8988T (cell line): ENCODE data around the gene FBXW10.
"Not testable (repeated sequence)": the region's sequence is repeated elsewhere in the genome, so short reads cannot be mapped to it uniquely, and the experiment has no call there.

Source experiments
- DNase-seq: peaks from one replicate; pipeline ENCODE4 v3.0.0; 2011

Gene FBXW10

DNA sequence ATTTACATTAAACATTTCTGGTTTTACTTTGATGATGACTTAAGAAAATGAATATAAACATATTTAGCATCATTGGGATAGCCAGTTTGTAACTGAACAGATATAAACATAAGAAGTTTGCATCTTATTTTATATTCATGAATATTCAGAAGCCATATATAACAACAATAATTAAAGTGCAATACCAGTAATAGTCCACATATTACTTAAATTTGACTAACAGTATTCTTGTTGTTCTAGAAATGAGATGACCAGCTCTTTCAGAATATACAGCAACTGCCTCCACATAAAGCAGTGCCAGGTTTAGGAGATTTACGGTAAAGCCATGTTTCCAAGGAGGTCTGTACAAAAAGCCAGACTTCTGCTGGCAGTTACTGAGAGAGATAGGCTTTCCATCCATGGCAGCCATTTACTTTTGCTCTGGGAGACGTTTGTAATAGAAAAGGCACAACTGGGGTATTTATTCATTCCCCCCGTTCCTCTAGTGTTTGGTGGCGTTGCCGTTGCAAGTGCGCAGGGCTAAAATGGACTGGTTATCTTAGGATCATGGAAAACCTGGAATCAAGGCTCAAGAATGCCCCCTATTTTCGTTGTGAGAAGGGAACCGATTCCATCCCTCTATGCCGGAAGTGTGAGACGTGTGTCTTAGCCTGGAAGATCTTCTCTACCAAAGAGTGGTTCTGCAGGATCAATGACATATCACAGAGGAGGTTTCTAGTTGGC is at the start of gene FBXW10:
Gene FBXW10, plus strand, starts transcription at position 356 of the 723 bp plus-strand sequence. Its CDS starts 191 bp downstream, at position 547.
- DNase-seq: not testable (repeated sequence)

DNA sequence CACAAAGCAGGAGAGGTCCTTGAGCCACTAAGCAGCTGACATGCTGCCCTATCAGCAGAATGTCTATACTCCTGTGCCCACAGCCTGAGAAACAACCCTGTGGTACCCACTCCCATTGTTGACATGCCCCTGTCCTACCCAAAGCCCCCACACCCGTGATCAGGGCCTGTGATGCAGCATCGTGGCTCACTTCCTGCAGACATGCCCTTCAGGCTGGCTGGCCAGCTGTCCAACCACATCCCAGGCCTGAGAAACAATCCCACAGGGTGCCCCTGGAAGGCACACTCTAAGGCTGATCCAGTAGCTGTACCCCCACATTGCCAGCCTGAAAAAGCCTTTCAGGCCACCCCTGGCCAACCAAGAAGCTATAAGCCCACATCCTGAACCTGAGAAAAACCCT is 48.7 kb upstream of the FBXW10 start:
- DNase-seq: not testable (repeated sequence)

- DNase-seq: not testable (repeated sequence)
These were observed 45.3 kb upstream of the FBXW10 start for GRCh38 chr17:18698473-18699103.

DNA sequence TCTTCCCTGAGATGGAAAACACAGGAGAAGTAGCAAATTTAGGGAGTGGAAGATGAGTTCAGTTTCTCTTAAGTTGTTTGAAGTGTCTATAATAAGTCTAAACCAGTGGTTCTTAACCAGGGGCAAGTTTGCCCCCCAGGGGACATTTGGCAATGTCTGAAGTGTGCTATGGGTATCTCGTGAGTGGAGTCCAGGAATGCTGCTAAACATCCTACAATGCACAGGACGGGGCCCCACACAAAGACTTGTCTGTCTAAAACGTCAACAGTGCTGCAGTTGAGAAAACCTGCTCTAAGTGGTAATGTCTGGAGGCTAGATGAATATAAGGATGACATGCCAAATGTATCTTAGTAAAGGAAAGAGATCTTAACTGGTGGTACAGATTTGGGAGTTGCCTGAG is 37.9 kb upstream of the FBXW10 start:
- not testable (repeated sequence) for DNase-seq

DNA sequence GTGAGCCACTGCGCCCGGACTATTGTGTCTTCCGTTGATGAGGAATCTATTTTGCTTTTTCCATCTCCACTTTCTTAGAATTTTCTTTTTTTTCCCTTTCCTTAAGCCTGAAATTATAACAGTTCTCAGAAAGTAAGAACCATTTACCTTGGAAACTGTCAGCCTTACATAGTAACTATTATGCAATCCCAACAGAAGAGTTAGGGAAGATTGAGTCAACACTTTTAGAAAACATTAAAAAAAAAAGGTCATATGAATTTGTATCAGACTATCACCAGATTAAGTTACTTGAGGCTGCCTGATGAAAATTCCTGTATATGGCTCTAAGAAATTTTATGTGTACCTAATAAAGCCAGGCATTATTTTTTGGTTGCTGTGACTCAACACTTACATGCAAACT is 35.6 kb upstream of the FBXW10 start:
- DNase-seq: not testable (repeated sequence)

DNA sequence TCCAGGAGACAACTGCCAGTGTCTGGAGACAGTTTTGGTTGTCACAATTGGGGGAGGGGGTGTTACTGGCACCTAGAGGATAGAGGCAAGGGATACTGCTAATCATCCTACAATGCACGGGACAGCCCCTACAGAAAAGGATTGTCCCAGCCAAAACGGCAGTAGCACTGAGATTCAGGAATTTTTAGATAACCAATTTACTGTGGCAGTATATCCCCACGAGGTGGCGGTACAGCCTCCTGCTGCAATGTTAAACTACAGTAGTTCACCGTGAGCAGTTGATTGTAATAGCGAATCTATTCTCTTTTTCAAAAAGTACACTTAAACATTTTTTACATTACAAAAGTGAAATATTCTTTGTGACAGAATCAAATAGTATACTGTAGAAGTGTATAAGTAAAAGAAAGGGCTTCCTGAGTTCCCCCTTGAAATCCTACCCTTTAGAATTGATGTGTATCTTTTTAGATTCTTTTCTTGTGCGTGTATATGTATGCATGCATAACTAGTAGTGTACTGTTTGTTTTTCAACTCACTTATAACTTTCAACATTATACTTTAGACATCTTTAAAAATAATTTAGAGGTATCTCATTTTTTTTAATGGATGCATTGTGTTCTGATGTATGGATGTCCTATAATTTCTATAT is 31.4 kb upstream of the FBXW10 start:
- not testable (repeated sequence) for DNase-seq

GRCh38 chr17:18718643-18719427 is 25.0 kb upstream of the FBXW10 start:
- not testable (repeated sequence) for DNase-seq

DNA sequence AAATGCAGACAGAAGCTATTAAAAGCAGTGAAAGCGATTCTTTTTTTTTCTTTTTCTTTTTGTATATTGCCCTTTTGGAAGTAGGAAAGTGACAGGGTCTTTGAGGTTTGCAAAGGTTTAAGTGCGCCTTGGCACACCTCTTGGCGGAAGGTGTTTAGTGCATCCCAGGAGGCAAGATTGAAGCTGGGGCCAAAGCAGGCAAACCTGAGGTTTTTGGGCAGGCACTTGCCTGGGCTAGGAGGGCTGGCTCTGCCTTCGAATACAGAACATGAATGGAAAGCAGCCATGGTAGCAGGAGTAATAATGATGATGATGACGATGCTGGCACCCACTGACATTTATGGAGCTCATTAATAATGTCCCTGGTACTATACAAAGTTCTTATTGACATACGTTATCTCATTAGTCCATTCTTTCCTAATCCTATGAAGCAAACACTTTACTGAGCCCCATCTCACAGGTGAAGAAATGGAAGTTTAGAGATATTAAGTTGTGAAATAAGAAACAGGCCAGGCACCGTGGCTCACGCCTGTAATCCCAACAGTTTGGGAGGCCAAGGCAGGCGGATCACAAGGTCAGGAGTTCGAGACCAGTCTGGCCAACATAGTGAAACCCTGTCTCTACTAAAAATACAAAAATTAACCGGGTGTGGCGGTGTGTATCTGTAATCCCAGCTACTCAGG is 24.3 kb upstream of the FBXW10 start:
- not testable (repeated sequence) for DNase-seq

- not testable (repeated sequence) for DNase-seq
These were observed 21.9 kb upstream of the FBXW10 start for GRCh38 chr17:18721775-18722547.

DNA sequence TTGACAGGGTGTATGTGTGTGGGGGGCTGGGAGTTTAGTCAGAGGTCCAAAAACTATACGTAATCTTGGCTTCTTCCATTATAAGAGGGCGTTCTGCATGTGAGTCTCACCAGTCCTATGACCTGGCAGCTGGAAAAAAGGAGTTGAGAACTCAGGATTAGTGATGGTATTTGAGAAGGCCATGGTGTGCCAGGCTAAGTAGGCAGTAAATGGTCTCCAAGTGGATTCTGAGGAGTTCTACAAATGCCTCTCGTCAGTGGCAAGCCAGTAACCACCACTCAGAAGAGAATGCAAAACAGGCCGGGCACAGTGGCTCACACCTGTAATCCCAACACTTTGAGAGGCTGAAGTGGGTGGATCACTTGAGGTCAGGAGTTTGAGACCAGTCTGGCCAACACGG is 21.2 kb upstream of the FBXW10 start:
- not testable (repeated sequence) for DNase-seq

GRCh38 chr17:18723509-18723908 is 20.3 kb upstream of the FBXW10 start:
- not testable (repeated sequence) for DNase-seq

- not testable (repeated sequence) for DNase-seq
These were observed 11.4 kb upstream of the FBXW10 start for GRCh38 chr17:18732438-18732837.

GRCh38 chr17:18733350-18733749 is 10.5 kb upstream of the FBXW10 start:
- DNase-seq: not testable (repeated sequence)

DNA sequence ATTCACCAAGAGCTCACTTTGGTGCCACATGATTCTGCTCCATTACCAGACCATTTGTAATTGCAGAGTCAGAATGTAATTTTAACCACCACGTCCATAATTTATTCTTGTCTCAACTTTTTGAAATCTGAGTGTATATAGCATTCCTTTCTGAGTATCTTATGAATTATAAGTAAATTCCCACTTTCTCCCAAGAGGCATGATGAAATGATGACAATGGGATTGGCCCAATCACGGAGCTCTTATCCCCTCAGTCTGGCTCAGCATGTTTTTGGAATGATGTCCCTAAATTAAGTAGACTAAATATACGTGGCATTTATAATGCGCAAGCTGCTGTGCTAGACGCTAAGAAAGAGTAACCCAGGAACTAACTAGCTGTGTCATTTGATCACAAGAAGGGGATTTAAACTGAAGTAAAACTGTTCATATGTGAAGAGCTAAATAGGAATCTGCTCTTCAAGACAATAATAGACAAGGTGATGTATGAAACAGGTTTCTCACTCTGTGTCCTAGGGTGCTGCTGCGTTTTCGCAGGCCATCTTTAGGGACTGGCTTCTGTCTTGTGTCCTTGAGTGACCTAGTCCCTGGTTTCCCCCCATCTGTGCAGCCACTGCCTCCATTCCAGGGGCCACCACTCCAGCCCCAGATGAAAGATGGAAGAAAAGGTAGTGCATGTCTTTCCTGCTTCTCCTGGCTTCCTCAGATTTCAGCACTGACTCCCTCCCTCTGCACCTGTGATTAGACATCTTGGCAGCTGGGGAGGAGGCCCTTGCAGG is 4.0 kb upstream of the FBXW10 start:
- not testable (repeated sequence) for DNase-seq

DNA sequence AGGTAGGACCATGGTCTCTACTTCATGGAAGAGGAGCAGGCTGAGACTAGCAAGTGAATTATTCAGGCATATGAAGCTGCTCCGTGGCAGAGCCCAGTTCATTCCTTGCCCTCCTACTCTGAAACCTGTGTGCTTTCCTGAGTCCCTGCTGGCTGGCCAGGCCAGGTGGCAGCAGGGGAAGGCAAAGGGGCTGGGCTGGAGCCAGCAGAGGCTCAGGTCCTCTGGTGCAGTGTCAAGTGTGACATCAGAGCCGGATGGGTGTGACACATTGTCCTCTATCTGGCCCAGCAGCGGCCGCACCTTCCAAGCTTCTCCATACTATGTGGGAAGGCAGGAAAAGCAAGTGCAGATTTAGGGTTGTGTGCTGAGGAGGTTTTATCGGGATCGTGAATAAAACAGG is 2.6 kb upstream of the FBXW10 start:
- not testable (repeated sequence) for DNase-seq

DNA sequence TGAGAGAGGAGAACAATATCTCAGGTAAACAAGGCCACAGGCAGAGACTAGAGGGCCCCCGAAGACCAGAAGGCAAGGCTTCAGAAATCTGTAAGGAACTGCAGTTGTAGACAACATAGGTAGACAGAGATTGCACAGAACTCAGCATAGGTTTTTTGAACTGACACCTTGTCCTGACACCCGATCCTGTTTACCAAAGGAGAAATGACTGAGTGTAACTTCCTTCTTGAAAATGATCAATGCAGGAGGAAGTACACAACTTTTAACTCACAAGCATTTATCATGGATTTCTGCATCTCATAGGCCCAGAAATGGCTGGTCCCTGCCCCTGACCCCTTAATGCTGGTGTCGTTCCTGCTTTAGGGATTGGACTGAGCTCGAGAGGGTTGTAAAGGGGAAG is 872 bp downstream of the FBXW10 start:
- DNase-seq: not testable (repeated sequence)

DNA sequence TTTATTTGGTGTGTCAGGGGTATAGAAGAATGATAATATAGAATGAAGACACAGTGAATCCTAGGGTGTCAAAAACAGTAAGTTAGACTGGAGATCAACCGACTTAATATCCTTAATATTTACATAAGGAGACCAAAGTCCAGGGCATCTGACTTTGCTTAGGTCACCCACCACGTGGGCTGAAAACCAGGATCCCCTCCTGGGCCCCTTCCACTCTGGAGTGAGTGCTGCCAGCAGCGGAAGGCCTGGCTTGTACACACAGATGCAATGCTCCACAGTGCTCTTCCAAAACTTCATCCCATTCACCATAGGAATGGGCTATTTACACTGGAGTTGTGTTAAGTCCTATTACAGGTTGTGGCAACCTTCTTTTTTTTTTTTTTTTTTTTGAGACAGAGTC is 2.7 kb downstream of the FBXW10 start:
- DNase-seq: not testable (repeated sequence)

DNA sequence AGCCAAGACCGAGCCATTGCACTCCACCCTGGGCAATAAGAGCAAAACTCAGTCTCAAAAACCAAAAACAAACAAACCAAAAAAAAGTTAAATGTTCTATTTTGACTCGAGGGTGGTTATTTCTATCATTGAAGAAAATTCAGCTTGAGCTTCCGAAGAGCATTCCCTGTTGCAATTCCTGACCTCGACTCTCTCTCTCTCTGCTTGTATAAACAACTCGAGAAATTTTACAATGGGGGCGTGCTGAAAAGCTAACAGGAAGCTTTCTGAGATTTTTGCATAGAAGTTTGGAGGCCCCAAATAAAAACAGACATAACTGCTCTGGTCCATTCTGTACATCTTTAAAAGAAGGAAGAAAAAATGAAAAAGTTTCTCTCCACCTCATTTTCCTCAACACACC is 3.6 kb downstream of the FBXW10 start:
- not testable (repeated sequence) for DNase-seq

DNA sequence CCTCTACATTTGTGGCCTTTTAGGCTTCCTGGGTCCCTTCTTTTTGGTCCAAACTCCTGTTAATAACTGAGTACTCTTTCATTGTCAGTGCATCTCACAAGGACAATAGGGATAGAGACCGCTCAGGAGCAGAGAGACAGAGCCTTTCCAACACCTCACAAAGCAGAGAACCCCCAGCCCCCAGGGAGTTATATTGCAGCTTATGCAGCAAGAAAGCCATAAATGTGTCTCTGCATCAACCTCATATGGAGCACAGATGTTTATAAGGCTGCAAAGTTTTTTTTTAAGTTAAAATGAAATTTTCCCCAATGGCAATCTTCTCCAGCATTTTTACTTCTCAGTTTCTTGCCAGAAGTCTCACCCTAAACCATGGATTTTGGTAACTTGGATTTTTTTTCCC is 6.4 kb downstream of the FBXW10 start:
- not testable (repeated sequence) for DNase-seq

DNA sequence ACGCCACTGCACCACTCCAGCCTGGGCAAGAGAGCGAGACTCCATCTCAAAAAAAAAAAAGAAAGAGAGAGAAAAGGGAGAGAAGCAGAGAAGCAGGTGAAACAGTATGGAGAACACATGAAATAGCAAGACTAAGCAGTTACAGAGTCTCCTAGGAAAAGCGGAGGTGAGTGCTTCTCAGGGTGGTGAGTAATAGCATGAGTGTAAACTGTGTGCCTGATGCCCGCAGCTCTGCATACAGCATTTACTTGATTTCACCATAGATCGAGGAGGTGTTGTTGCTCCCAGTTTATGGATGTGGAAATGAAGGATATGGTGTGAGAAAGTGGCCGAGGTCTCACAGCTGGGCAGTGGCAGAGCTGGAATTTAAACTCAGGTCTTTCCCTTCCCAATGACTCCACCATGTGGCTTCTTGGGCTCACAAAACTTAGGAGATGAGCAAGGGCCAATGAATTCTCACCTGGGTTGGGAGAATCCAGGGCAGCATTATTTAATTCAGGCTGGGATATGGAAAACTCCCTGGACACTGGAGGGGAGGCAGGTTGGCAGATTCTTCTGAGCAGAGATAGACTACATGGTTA is 10.1 kb downstream of the FBXW10 start:
- DNase-seq: not testable (repeated sequence)
